PC-3 (cell line): ENCODE data around the gene CKS1B.

Experiments
- EZH2 ChIP-seq: fragments of 300-600 bp; sonication (generic); IDR thresholded peaks from one replicate; pipeline ENCODE4 v1.6.1; 2017; ENCODE audit warnings: antibody characterized with exemption, mild to moderate bottlenecking, low read length; ENCODE audit not compliant: unreplicated experiment
- EZH2phosphoT487 ChIP-seq: fragments of 300-600 bp; sonication (generic); IDR thresholded peaks from 2 replicates; pipeline ENCODE4 v1.6.1; 2018; ENCODE audit warnings: mild to moderate bottlenecking, antibody characterized with exemption, low read length, borderline replicate concordance
- TF ChIP-seq, protein P1 (sequence below): fragments of 300-600 bp; sonication (generic); conservative IDR thresholded peaks from 2 replicates; pipeline ENCODE4 v1.5.1; 2017; ENCODE audit warnings: antibody characterized with exemption, low read depth, mild to moderate bottlenecking, low read length

DNA sequence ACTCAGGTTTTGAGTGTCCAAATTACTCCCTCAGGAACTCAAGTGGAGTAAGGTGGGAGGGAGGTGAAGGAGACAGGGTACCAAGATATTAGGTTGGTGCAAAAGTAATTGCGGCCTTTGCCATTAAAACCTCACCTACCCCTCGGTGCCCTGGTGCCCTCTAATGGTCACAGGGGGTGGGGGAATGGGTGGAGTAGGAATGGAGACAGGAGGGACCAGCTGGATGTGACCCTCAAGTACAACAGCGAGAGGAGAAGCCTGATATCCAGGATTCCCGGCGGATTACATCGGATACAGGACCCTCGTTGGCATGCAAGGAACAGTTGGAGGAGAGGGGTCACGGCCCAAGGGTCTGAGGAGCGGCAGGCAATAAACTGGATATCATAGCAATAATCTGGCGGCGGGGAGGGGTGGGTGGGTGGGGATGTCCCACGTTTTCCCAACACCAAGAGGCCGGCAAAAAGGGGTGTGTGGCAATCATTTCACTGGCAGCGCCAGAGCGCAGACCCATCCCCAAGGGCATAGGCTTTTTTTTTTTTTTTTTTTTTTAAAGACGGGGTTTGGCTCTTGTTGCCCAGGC lies 23.8 kb downstream of the CKS1B start:
- TF ChIP-seq, protein P1, sequence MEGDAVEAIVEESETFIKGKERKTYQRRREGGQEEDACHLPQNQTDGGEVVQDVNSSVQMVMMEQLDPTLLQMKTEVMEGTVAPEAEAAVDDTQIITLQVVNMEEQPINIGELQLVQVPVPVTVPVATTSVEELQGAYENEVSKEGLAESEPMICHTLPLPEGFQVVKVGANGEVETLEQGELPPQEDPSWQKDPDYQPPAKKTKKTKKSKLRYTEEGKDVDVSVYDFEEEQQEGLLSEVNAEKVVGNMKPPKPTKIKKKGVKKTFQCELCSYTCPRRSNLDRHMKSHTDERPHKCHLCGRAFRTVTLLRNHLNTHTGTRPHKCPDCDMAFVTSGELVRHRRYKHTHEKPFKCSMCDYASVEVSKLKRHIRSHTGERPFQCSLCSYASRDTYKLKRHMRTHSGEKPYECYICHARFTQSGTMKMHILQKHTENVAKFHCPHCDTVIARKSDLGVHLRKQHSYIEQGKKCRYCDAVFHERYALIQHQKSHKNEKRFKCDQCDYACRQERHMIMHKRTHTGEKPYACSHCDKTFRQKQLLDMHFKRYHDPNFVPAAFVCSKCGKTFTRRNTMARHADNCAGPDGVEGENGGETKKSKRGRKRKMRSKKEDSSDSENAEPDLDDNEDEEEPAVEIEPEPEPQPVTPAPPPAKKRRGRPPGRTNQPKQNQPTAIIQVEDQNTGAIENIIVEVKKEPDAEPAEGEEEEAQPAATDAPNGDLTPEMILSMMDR = peak; percentile 50
- TF ChIP-seq EZH2 (no peak), EZH2phosphoT487 (no peak)
